H9 (cell line): ENCODE data around the gene TGFBI. TPM values are rescaled to one million over a fixed set of nuclear protein-coding genes. Genes with fewer than 3 reads are reported as not detected.

Experiments used
- DNase-seq: peaks from one replicate; pipeline ENCODE4 v3.0.0-alpha.2; 2017
- H2AFZ ChIP-seq: one replicate; pipeline ENCODE4 v1.6.1; 2013; ENCODE audit warnings: mild to moderate bottlenecking, low read length, control low read depth, moderate library complexity
- H2AK5ac ChIP-seq: 2 replicates; pipeline ENCODE4 v1.6.1; 2013; ENCODE audit warnings: low read length, control low read depth, mixed read lengths; ENCODE audit not compliant: insufficient read length
- H2BK120ac ChIP-seq: one replicate; pipeline ENCODE4 v1.6.1; 2013; ENCODE audit warnings: low read depth, mild to moderate bottlenecking, low read length, control low read depth, inconsistent platforms; ENCODE audit not compliant: poor library complexity, severe bottlenecking
- H2BK12ac ChIP-seq: 2 replicates; pipeline ENCODE4 v1.6.1; 2013; ENCODE audit warnings: low read length, control low read depth, mixed read lengths, low read depth; ENCODE audit not compliant: insufficient read length
- H2BK15ac ChIP-seq: 2 replicates; pipeline ENCODE4 v1.6.1; 2013; ENCODE audit warnings: low read depth, low read length, control low read depth
- H2BK20ac ChIP-seq: one replicate; pipeline ENCODE4 v1.6.1; 2013; ENCODE audit warnings: low read depth, mild to moderate bottlenecking, low read length, control low read depth, inconsistent platforms; ENCODE audit not compliant: poor library complexity, severe bottlenecking
- H2BK5ac ChIP-seq: 2 replicates; pipeline ENCODE4 v1.6.1; 2013; ENCODE audit warnings: low read length, control low read depth, mixed read lengths; ENCODE audit not compliant: insufficient read length
- H3K14ac ChIP-seq: 2 replicates; pipeline ENCODE4 v1.6.1; 2013; ENCODE audit warnings: low read length, control low read depth; ENCODE audit not compliant: insufficient read depth
- H3K18ac ChIP-seq: 2 replicates; pipeline ENCODE4 v1.6.1; 2013; ENCODE audit warnings: low read depth, mild to moderate bottlenecking, mixed read lengths, low read length, control low read depth; ENCODE audit not compliant: insufficient read length
- H3K23ac ChIP-seq: 2 replicates; pipeline ENCODE4 v1.6.1; 2013; ENCODE audit warnings: low read length, control low read depth, mixed read lengths, low read depth; ENCODE audit not compliant: insufficient read length
- H3K23me2 ChIP-seq: 2 replicates; pipeline ENCODE4 v1.6.1; 2013; ENCODE audit warnings: low read depth, mild to moderate bottlenecking, mixed read lengths, low read length, control low read depth; ENCODE audit not compliant: insufficient read length, poor library complexity, severe bottlenecking
- H3K27ac ChIP-seq: 2 replicates; pipeline ENCODE4 v1.5.1; 2013; ENCODE audit warnings: low read length, control low read depth, mixed read lengths, low read depth; ENCODE audit not compliant: insufficient read length
- H3K27me3 ChIP-seq: 2 replicates; pipeline ENCODE4 v1.6.1; 2013; ENCODE audit warnings: low read length, control low read depth, inconsistent platforms; ENCODE audit not compliant: insufficient read depth
- H3K4ac ChIP-seq: 2 replicates; pipeline ENCODE4 v1.6.1; 2013; ENCODE audit warnings: low read depth, mild to moderate bottlenecking, control low read depth, inconsistent platforms, low read length, moderate library complexity
- H3K4me1 ChIP-seq: 2 replicates; pipeline ENCODE4 v1.6.1; 2013; ENCODE audit warnings: low read length, control low read depth, inconsistent platforms; ENCODE audit not compliant: insufficient read depth
- H3K4me2 ChIP-seq: 2 replicates; pipeline ENCODE4 v1.6.1; 2013; ENCODE audit warnings: low read length, control low read depth, mixed read lengths; ENCODE audit not compliant: insufficient read length, insufficient read depth
- H3K56ac ChIP-seq: 2 replicates; pipeline ENCODE4 v1.6.1; 2013; ENCODE audit warnings: low read depth, mild to moderate bottlenecking, mixed read lengths, low read length, control low read depth; ENCODE audit not compliant: insufficient read length
- H3K79me1 ChIP-seq: 2 replicates; pipeline ENCODE4 v1.6.1; 2013; ENCODE audit warnings: low read depth, mild to moderate bottlenecking, moderate library complexity, low read length, control low read depth, inconsistent platforms; ENCODE audit not compliant: insufficient read depth, poor library complexity, severe bottlenecking
- H3K79me2 ChIP-seq: 2 replicates; pipeline ENCODE4 v1.6.1; 2013; ENCODE audit warnings: low read length, control low read depth, inconsistent platforms; ENCODE audit not compliant: insufficient read depth
- H3K9ac ChIP-seq: 2 replicates; pipeline ENCODE4 v1.6.1; 2013; ENCODE audit warnings: low read length, control low read depth, mixed read lengths; ENCODE audit not compliant: insufficient read length; ENCODE audit errors: extremely low read depth
- H3K9me3 ChIP-seq: one replicate; pipeline ENCODE4 v1.6.1; 2013; ENCODE audit warnings: low read depth, low read length, inconsistent platforms; ENCODE audit not compliant: control insufficient read depth
- H3T11ph ChIP-seq: one replicate; pipeline ENCODE4 v1.6.1; 2013; ENCODE audit warnings: mild to moderate bottlenecking, low read length, control low read depth, inconsistent platforms
- H4K20me1 ChIP-seq: one replicate; pipeline ENCODE4 v1.6.1; 2013; ENCODE audit not compliant: control insufficient read depth, insufficient read length, insufficient read depth
- H4K5ac ChIP-seq: 2 replicates; pipeline ENCODE4 v1.6.1; 2013; ENCODE audit warnings: low read depth, mild to moderate bottlenecking, mixed read lengths, low read length, control low read depth; ENCODE audit not compliant: insufficient read length
- H4K8ac ChIP-seq: replicated peaks from 2 replicates; pipeline ENCODE4 v1.6.1; 2013; ENCODE audit warnings: low read length, control low read depth, mixed read lengths, low read depth; ENCODE audit not compliant: insufficient read length
- H4K91ac ChIP-seq: 2 replicates; pipeline ENCODE4 v1.6.1; 2013; ENCODE audit warnings: low read depth, mild to moderate bottlenecking, moderate library complexity, mixed read lengths, low read length, control low read depth; ENCODE audit not compliant: insufficient read length
- H3K27ac Mint-ChIP-seq, 3 experiments: 2 replicates in 2 of 3; 3 replicates in 1 of 3; pipeline ENCODE4 v1.8.0; 2020 to 2021; ENCODE audit warnings: mixed read lengths in 3 of 3, mild to moderate bottlenecking in 1 of 3, moderate library complexity in 1 of 3
- H3K27me3 Mint-ChIP-seq: 2 replicates; pipeline ENCODE4 v1.8.0; 2021; ENCODE audit warnings: low read depth, mild to moderate bottlenecking, moderate library complexity, mixed read lengths
- H3K36me3 Mint-ChIP-seq, 3 experiments: 2 replicates in 2 of 3; 3 replicates in 1 of 3; pipeline ENCODE4 v1.8.0; 2020 to 2021; ENCODE audit warnings: low read depth in 3 of 3, mixed read lengths in 3 of 3; ENCODE audit not compliant: insufficient read depth in 1 of 3
- H3K4me1 Mint-ChIP-seq, 2 experiments: 2 replicates each; pipeline ENCODE4 v1.8.0; 2020; ENCODE audit warnings: mixed read lengths in 2 of 2
- H3K4me3 Mint-ChIP-seq, 2 experiments: 2 replicates in 1 of 2; 3 replicates in 1 of 2; pipeline ENCODE4 v1.8.0; 2020 to 2021; ENCODE audit warnings: mild to moderate bottlenecking in 2 of 2, mixed read lengths in 2 of 2, moderate library complexity in 1 of 2
- H3K9me3 Mint-ChIP-seq, 2 experiments: 2 replicates in 1 of 2; 3 replicates in 1 of 2; pipeline ENCODE4 v1.8.0; 2020; ENCODE audit warnings: mild to moderate bottlenecking in 2 of 2, mixed read lengths in 2 of 2, moderate library complexity in 1 of 2
- CTCF ChIP-seq: fragments of 200-600 bp; sonication (generic); conservative IDR thresholded peaks from 3 replicates; pipeline ENCODE4 v1.8.0; 2021; ENCODE audit warnings: antibody characterized with exemption, mild to moderate bottlenecking
- WGBS: extraction: QIAGEN DNeasy Blood & Tissue Kit; methylation state at CpG from one replicate; pipeline ENCODE4 v1.1.7; 2013; ENCODE audit warnings: missing lambda C conversion rate, low lambda C conversion rate, mixed read lengths; ENCODE audit not compliant: insufficient read length; ENCODE audit errors: extremely low coverage; 5-methylcytosine and 5-hydroxymethylcytosine counted together
- total RNA-seq: library from RNA; stranded (reverse); gene quantifications from 2 replicates; pipeline ENCODE4 v1.2.1, GENCODE V29; 2021

The TGFBI gene
- total RNA-seq, 1 experiment from 2014 or later, result 4.7 TPM

GRCh38 chr5:136076067-136076466 is 47.3 kb downstream of the TGFBI start:
- Histone ChIP-seq H3K56ac (no peak overlapping the region), H2AFZ (no peak overlapping the region), H4K5ac (no peak overlapping the region), H4K8ac (no peak overlapping the region), H3K23me2 (no peaks in the 10 kb centered on the region), H4K91ac (no peak overlapping the region), H2BK5ac (no peak overlapping the region), H3K4ac (no peak overlapping the region), H3K27me3 (no peaks in the 10 kb centered on the region), H2BK20ac (no peak overlapping the region), H3K23ac (no peak overlapping the region), H2BK15ac (no peak overlapping the region), H2AK5ac (no peak overlapping the region), H3K9ac (no peak overlapping the region), H3K4me2 (no peak overlapping the region), H3K18ac (no peak overlapping the region), H3K27ac (no peak overlapping the region), H3K14ac (no peak overlapping the region), H3K79me2 (no peaks in the 10 kb centered on the region), H3K4me1 (peaks cover 6% of the 10 kb centered on the region), H3K79me1 (no peaks in the 10 kb centered on the region), H2BK120ac (no peak overlapping the region), H2BK12ac (no peak overlapping the region), H3K9me3 (no peaks in the 10 kb centered on the region), H4K20me1 (no peaks in the 10 kb centered on the region), H3T11ph (no peak overlapping the region)
- peaks cover 12% of the 10 kb centered on the region for H3K27me3 Mint-ChIP-seq
- H3K27ac Mint-ChIP-seq, result no peak overlapping the region
- DNase-seq, result no peak
- WGBS, result no CpG with 5 or more reads among the region's 6 CpGs
- no peak overlapping the region for H3K4me3 Mint-ChIP-seq
- peaks cover 5 to 6% of the 10 kb centered on the region in 2 experiments; a peak in 2 of 4 replicates for H3K4me1 Mint-ChIP-seq
- TF ChIP-seq CTCF, result no peak
- no peaks in the 10 kb centered on the region for H3K36me3 Mint-ChIP-seq
- H3K9me3 Mint-ChIP-seq, result no peaks in the 10 kb centered on the region
